LNCaP clone FGC (cell line): ENCODE results near the gene TRIM31.

ENCODE experiments used
- DNase-seq: peaks from one replicate; pipeline ENCODE4 v3.0.0-alpha.2; 2011; ENCODE audit warnings: low read depth
- H3K4me3 ChIP-seq: 2 replicates; pipeline ENCODE4 v1.5.1; 2011; ENCODE audit warnings: mild to moderate bottlenecking, low read depth, low read length, control low read depth
- CTCF ChIP-seq: IDR thresholded peaks from 2 replicates; pipeline ENCODE4 v1.5.1; 2012; ENCODE audit warnings: mild to moderate bottlenecking; ENCODE audit not compliant: control insufficient read depth, insufficient read depth; ENCODE audit errors: extremely low read depth

TRIM31 gene

GRCh38 chr6:30053682-30054081, 59.2 kb downstream of the TRIM31 start:
- no peak overlapping the region for H3K4me3 ChIP-seq
- DNase-seq: no peak
- TF ChIP-seq CTCF: no peak
